Measurements from ENCODE around the gene ZNF681.
"Not testable (repeated sequence)": the region's sequence is repeated elsewhere in the genome, so short reads cannot be mapped to it uniquely, and the experiment has no call there.

The ZNF681 gene

DNA sequence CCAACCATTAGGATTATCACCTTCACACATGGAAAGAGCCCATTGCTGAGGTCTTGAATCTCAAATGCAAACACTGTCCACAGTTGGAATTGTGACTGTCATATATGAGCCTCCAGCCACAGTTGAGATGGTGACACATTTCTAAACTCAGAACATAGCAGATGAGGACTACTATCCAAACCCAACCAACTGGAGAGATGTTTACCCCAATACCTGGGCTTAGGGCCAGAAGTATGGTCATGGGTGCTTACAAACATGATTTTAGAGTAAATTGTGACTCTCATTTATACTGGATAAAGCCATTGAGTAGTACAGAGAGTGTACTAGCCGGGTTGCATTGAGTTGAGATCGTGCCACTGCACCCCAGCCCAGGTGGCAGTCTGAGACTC lies 14.0 kb upstream of the ZNF681 start:
- DNase-seq, result no peak

DNA sequence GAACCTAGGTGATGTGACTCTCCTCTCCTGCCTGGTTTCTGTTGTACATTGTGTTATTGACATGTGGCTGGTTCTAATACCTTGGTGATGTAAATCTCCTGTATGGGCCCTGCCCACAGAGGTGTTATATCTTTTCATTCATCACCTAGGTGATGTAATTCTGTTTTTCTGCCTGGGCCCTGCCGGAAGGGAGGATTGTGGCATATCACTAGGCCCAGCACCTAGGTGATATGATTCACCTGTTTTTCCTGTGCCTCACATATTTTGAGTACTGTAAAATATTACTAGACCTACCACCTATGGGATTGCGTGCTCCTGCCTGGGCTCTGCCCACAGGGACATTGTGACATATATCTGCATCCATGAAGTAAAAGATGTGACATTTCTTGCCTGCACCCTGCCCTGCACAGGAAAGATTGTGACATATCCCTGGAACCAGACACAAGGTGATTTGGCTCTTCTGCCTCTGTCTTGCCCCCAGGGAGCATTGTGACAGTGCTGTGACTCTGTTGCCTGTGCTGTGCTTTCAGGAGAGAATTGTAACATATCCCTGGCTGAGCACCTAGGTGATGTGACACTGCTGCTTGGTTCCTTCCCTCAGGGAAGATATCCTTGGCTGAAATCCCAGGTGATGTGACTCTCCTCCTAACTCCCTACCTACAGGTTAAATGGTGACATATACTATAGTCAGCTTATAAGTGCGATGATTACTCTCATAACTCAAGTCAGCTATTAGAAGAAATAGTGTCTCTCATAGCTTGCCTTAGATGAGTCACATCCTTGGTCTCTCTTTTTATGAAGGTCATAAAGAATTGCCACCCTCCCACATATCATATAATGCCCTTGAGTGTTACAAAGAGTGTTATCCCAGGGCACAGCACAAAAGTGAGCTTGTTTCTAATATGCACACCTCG lies 13.3 kb upstream of the ZNF681 start:
- no peak for DNase-seq

GRCh38 chr19:23771316-23771715 lies 12.6 kb upstream of the ZNF681 start:
- no peak for DNase-seq

DNA sequence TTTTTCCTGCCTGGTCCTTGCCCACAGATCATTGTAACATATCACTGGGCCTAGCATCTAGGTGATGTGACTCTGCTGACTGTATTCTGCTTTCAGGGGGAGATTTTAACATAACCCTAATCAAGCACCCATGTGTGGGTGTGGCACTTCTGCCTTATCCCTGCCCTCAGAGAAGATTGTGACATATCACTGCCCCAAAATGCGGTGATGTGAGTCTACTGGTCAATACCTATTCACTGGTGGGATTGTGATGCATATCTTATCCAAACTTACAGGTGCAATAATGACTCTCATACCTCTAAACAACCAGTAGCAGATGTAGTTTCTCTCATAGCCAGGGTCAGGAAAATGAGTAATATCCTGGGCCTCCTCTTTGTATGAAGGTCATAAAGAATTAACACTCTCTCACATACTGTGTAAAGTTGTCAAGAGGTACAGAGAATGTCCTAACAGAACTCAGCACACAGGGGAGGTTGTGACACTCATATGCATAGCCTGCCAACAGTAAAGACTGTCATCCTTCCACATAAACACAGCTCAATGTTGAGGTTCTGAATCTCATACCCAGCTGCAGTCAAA lies 12.1 kb upstream of the ZNF681 start:
- DNase-seq, result no peak

DNA sequence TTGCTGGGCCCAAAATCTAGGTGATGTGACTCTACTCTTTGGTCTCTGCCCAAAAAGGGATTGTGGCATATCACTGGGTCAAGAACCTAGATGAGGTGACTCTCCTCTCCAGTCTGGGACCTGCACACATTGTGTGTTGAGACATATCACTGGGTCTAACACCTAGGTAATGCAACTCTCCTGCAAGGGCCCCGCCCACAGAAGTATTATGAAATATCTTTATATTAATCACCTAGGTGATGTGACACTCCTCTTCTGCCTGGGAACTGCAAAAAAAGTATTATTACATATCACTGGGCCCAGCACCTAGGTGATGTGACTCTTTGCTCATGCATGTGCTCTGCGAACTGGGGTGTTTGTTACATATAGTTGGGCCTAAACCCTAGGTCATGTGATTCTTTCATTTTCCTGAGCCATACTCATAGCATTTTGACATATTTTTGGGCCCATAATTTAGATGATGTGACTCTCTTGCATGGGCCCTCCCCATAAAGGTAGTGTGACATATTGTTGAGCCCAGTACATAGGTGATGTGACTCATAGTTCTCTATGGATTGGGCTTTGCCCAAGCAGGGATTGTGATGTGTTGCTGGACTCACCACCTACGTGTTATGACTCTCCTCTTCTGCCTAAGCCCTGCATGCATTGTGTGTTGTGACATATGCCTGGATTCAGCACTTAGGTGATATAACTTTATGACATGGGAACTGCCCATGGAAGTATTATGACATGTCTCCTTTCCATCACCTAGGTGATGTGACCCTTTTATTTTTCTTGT lies 11.2 kb upstream of the ZNF681 start:
- DNase-seq, result no peak

DNA sequence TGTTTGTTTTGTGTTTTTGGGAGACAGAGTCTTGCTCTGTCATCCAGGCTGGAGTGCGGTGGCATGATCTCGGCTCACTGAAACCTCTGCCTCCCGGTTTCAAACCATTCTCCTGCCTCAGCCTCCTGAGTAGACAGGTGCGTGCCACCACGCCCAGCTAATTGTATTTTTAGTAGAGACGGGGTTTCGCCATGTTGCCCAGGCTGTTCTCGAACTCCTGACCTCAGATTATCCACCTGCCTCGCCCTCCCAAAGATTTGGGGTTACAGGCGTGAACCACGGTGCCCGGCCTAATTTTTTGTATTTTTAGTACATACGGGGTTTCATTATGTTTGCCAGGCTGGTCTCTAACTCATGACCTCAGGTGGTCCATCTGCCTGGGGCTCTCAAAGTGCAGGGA lies 8.3 kb upstream of the ZNF681 start:
- DNase-seq, result no peak

GRCh38 chr19:23764781-23765180 lies 6.1 kb upstream of the ZNF681 start:
- DNase-seq, result no peak

- no peak for DNase-seq
Observed at GRCh38 chr19:23762884-23763711, 4.4 kb upstream of the ZNF681 start.

DNA sequence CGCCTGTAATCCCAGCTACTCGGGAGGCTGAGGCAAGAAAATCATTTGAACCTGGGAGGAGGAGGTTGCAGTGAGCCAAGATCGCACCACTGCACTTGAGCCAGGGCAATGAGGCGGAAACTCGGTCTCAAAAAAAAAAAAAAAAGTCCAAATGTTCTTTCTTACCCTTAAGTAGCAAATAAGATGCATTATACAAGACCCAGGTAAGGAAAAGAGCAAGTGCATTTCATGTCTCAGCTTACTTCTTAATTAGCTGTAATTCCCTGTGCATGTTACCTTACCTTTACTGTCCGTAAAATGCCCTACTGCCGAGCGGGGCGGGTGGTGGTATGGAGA lies 3.8 kb upstream of the ZNF681 start:
- no peak for DNase-seq

- DNase-seq, result not testable (repeated sequence)
Observed at GRCh38 chr19:23760326-23760725, 1.6 kb upstream of the ZNF681 start.

GRCh38 chr19:23743633-23744232 lies 15.0 kb downstream of the ZNF681 start:
- not testable (repeated sequence) for DNase-seq

GRCh38 chr19:23730729-23731465 lies 27.8 kb downstream of the ZNF681 start:
- not testable (repeated sequence) for DNase-seq

DNA sequence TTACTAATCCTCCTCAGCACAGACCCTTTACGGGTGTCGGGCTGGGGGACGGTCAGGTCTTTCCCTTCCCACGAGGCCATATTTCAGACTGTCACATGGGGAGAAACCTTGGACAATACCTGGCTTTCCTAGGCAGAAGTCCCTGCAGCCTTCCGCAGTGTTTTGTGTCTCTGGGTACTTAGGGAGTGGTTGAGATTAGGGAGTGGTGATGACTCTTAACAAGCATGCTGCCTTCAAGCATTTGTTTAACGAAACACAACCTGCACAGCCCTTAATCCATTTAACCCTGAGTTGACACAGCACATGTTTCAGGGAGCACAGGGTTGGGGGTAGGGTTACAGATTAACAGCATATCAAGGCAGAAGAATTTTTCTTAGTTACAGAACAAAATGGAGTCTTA lies 34.5 kb downstream of the ZNF681 start:
- DNase-seq, result not testable (repeated sequence)

DNA sequence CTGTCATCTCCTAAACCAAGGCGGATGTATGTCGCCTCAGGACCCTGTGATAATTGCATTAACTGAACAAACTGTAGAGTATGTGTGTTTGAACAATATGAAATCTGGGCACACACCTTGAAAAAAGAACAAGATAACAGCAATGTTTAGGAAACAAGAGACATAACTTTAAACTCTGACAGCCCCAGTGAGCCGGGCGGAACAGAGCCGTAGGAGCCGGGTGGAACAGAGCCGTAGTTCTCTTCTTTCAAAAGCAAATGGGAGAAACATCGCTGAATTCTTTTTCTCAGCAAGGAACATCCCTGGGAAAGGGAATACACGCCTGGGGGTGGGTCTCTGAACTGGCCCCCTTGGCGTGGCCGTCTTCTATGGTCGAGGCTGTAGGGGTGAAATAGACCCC lies 39.9 kb downstream of the ZNF681 start:
- DNase-seq, result no peak

- no peak for DNase-seq
Observed at GRCh38 chr19:23716792-23717191, 41.9 kb downstream of the ZNF681 start.

- DNase-seq, result no peak
Observed at GRCh38 chr19:23709347-23709746, 49.3 kb downstream of the ZNF681 start.

GRCh38 chr19:23706657-23707056 lies 52.0 kb downstream of the ZNF681 start:
- no peak for DNase-seq

DNA sequence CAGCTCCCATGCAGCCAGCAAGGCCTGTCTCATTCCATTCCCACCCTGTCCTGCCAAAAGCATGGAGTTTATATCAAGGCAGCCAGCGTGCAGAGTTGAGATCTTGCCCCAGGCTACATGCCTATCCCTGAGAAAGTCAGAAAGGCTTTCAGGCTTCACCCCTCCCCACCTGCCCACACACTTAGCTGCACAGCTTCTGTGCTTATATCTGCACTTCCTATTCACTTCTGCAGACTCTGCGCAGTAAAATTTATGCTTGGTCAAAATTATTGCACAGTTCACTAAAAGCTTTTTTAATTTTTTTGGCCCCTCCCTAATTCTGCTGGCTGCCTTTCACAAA lies 59.2 kb downstream of the ZNF681 start:
- DNase-seq, result no peak

DNA sequence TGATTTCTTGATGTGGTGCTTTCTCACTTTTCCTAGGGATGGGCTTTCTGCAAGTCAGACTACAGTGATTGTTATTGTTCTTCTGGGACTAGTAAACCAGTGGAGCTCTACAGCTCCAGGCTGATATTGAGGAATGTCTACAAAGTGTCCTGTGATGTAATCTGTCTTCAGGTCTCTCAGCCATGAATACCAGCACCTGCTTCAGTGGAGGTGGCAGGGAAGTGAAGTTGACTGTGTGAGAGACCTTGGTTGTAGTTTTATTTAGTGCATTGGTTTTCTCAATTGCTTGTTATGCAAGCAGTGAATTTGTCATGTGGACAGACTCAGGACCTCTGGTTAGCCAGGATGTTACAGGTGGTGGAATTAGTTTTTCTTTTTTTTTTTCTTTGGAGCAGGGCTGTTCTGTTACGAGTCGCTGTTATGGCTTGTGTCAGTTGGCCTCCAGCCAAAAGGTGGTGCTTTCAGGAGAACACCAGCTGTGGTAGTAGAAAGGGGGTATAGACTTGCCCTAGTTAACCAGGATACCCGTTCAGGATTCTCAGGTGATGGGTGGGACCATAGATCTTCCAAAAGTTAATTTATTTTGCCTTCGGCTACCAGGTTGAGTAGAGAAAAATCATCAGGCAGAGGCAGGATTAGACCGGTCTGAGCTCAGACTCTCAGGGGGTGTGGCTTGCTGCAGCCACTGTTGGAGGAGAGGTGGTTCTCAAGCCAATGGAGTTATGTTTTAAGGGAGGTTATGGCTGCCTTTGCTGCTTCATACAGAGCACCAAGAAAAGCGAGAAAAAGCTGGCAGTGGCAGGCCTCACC lies 59.8 kb downstream of the ZNF681 start:
- DNase-seq, result no peak

- not testable (repeated sequence) for DNase-seq
Observed at GRCh38 chr19:23692937-23693336, 65.8 kb downstream of the ZNF681 start.
